Skeletal muscle satellite cell (primary cell): Measurements from ENCODE around the gene CCBE1.

Source experiments
- H3K27me3 ChIP-seq: 2 replicates; pipeline ENCODE4 v1.7.0; 2013; ENCODE audit warnings: low read length; ENCODE audit not compliant: control insufficient read depth, insufficient read depth
- H3K36me3 ChIP-seq: 2 replicates; pipeline ENCODE4 v1.7.0; 2013; ENCODE audit warnings: mild to moderate bottlenecking, control low read depth, low read length; ENCODE audit not compliant: insufficient read depth
- H3K4me1 ChIP-seq: 2 replicates; pipeline ENCODE4 v1.7.0; 2013; ENCODE audit warnings: low read length; ENCODE audit not compliant: control insufficient read depth, insufficient read depth
- H3K4me2 ChIP-seq: 2 replicates; pipeline ENCODE4 v1.7.0; 2013; ENCODE audit warnings: mild to moderate bottlenecking, low read length
- H3K4me3 ChIP-seq: 2 replicates; pipeline ENCODE4 v1.7.0; 2013; ENCODE audit warnings: low read length
- H3K9ac ChIP-seq: 2 replicates; pipeline ENCODE4 v1.7.0; 2013; ENCODE audit warnings: mild to moderate bottlenecking, low read depth, low read length, moderate library complexity
- H3K9me3 ChIP-seq: replicated peaks from 2 replicates; pipeline ENCODE4 v1.7.0; 2013; ENCODE audit warnings: mild to moderate bottlenecking, control low read depth, low read length

The CCBE1 gene

GRCh38 chr18:59729781-59730180 lies 32.6 kb upstream of the CCBE1 start:
- Histone ChIP-seq H3K4me1 (peaks cover 7% of the 10 kb centered on the region), H3K9ac (no peak overlapping the region), H3K4me3 (no peak overlapping the region), H3K36me3 (no peaks in the 10 kb centered on the region), H3K4me2 (no peak overlapping the region), H3K27me3 (no peaks in the 10 kb centered on the region), H3K9me3 (no peaks in the 10 kb centered on the region)

- H3K9me3 ChIP-seq = no peaks in the 10 kb centered on the region
- no peaks in the 10 kb centered on the region for H3K27me3 ChIP-seq
- no peaks in the 10 kb centered on the region for H3K36me3 ChIP-seq
- peaks cover 15% of the 10 kb centered on the region for H3K4me1 ChIP-seq
- H3K4me2 ChIP-seq = no peak overlapping the region
- no peak overlapping the region for H3K9ac ChIP-seq
- no peak overlapping the region for H3K4me3 ChIP-seq
Measured at GRCh38 chr18:59728816-59729215, 31.6 kb upstream of the CCBE1 start.

- Histone ChIP-seq H3K27me3 (no peaks in the 10 kb centered on the region), H3K4me3 (no peak overlapping the region), H3K36me3 (no peaks in the 10 kb centered on the region), H3K4me1 (peaks cover 19% of the 10 kb centered on the region), H3K9ac (peak overlapping the region; percentile 37), H3K9me3 (no peaks in the 10 kb centered on the region), H3K4me2 (no peak overlapping the region)
Measured at GRCh38 chr18:59725142-59725541, 27.9 kb upstream of the CCBE1 start.

GRCh38 chr18:59724103-59724502 lies 26.9 kb upstream of the CCBE1 start:
- H3K27me3 ChIP-seq = no peaks in the 10 kb centered on the region
- H3K36me3 ChIP-seq = no peaks in the 10 kb centered on the region
- H3K9me3 ChIP-seq = no peaks in the 10 kb centered on the region
- H3K9ac ChIP-seq = no peak overlapping the region
- H3K4me1 ChIP-seq = peaks cover 29% of the 10 kb centered on the region
- no peak overlapping the region for H3K4me3 ChIP-seq
- no peak overlapping the region for H3K4me2 ChIP-seq

GRCh38 chr18:59721931-59722330 lies 24.7 kb upstream of the CCBE1 start:
- Histone ChIP-seq H3K9me3 (no peaks in the 10 kb centered on the region), H3K4me2 (no peak overlapping the region), H3K27me3 (no peaks in the 10 kb centered on the region), H3K4me3 (no peak overlapping the region), H3K36me3 (no peaks in the 10 kb centered on the region), H3K4me1 (peaks cover 49% of the 10 kb centered on the region), H3K9ac (no peak overlapping the region)

- H3K27me3 ChIP-seq = no peaks in the 10 kb centered on the region
- peaks cover 54% of the 10 kb centered on the region for H3K4me1 ChIP-seq
- no peaks in the 10 kb centered on the region for H3K36me3 ChIP-seq
- no peak overlapping the region for H3K4me2 ChIP-seq
- no peak overlapping the region for H3K4me3 ChIP-seq
- no peaks in the 10 kb centered on the region for H3K9me3 ChIP-seq
- no peak overlapping the region for H3K9ac ChIP-seq
Measured at GRCh38 chr18:59721211-59721610, 24.0 kb upstream of the CCBE1 start.

GRCh38 chr18:59719544-59720181 lies 22.4 kb upstream of the CCBE1 start:
- no peaks in the 10 kb centered on the region for H3K36me3 ChIP-seq
- H3K27me3 ChIP-seq = no peaks in the 10 kb centered on the region
- H3K4me1 ChIP-seq = peaks cover 60% of the 10 kb centered on the region
- H3K9ac ChIP-seq = peak overlapping the region; percentile 79
- no peak overlapping the region for H3K4me3 ChIP-seq
- H3K4me2 ChIP-seq = peak overlapping the region; percentile 49
- no peaks in the 10 kb centered on the region for H3K9me3 ChIP-seq

- peak overlapping the region; percentile 79 for H3K9ac ChIP-seq
Measured at GRCh38 chr18:59718464-59719157, 21.4 kb upstream of the CCBE1 start.

GRCh38 chr18:59718108-59718463 lies 20.9 kb upstream of the CCBE1 start:
- Histone ChIP-seq H3K9me3 (no peaks in the 10 kb centered on the region), H3K27me3 (no peaks in the 10 kb centered on the region), H3K9ac (peak overlapping the region; percentile 79), H3K36me3 (no peaks in the 10 kb centered on the region), H3K4me2 (peak overlapping the region; percentile 34), H3K4me3 (no peak overlapping the region), H3K4me1 (peaks cover 56% of the 10 kb centered on the region)

More at GRCh38 chr18:59718464-59719157, 21.4 kb upstream of the CCBE1 start:
- Histone ChIP-seq H3K4me1 (peaks cover 56% of the 10 kb centered on the region), H3K9me3 (no peaks in the 10 kb centered on the region), H3K36me3 (no peaks in the 10 kb centered on the region), H3K4me2 (peak overlapping the region; percentile 34), H3K4me3 (peak overlapping the region; percentile 14), H3K27me3 (no peaks in the 10 kb centered on the region)

- Histone ChIP-seq H3K4me1 (peaks cover 56% of the 10 kb centered on the region), H3K9ac (peak overlapping the region; percentile 62), H3K27me3 (no peaks in the 10 kb centered on the region), H3K9me3 (no peaks in the 10 kb centered on the region), H3K36me3 (no peaks in the 10 kb centered on the region), H3K4me2 (no peak overlapping the region), H3K4me3 (no peak overlapping the region)
Measured at GRCh38 chr18:59717291-59717690, 20.1 kb upstream of the CCBE1 start.

- peak overlapping the region; percentile 6 for H3K4me3 ChIP-seq
- H3K4me2 ChIP-seq = peak overlapping the region; percentile 24
- peak overlapping the region; percentile 64 for H3K9ac ChIP-seq
- H3K4me1 ChIP-seq = peaks cover 56% of the 10 kb centered on the region
- no peaks in the 10 kb centered on the region for H3K27me3 ChIP-seq
- no peaks in the 10 kb centered on the region for H3K36me3 ChIP-seq
- H3K9me3 ChIP-seq = no peaks in the 10 kb centered on the region
Measured at GRCh38 chr18:59715966-59716369, 18.7 kb upstream of the CCBE1 start.

GRCh38 chr18:59715445-59715844 lies 18.2 kb upstream of the CCBE1 start:
- peak overlapping the region; percentile 6 for H3K4me3 ChIP-seq
- H3K9ac ChIP-seq = peak overlapping the region; percentile 64
- H3K4me1 ChIP-seq = peaks cover 56% of the 10 kb centered on the region
- H3K36me3 ChIP-seq = no peaks in the 10 kb centered on the region
- H3K27me3 ChIP-seq = no peaks in the 10 kb centered on the region
- H3K9me3 ChIP-seq = no peaks in the 10 kb centered on the region
- peak overlapping the region; percentile 24 for H3K4me2 ChIP-seq
